ENCODE data around the gene ZNF436. TPM values are rescaled to one million over a fixed set of nuclear protein-coding genes. Genes with fewer than 3 reads are reported as not detected.
"Not testable (repeated sequence)": the region's sequence is repeated elsewhere in the genome, so short reads cannot be mapped to it uniquely, and the experiment has no call there.

Gene ZNF436
- total RNA-seq, 2 donors from 2014 or later: 7.1 to 13.9 TPM

GRCh38 chr1:23376890-23377811 lies 7.5 kb upstream of the ZNF436 start:
- no peak overlapping the region for H3K4me3 ChIP-seq
- H3K4me1 ChIP-seq: no peaks in the 10 kb centered on the region
- H3K9ac ChIP-seq (ENCODE audit: low read depth in 2 of 2, low read length in 2 of 2): peak overlapping the region in 1 of 2 donors; percentile 26
- no peak for DNase-seq
- no peaks in the 10 kb centered on the region for H3K27me3 ChIP-seq
- no peaks in the 10 kb centered on the region for H3K9me3 ChIP-seq
- peak overlapping the region; percentile 47 for H3K27ac ChIP-seq
- TF ChIP-seq CTCF (IDR thresholded peaks at IDR 0.05): no peak
- H3K36me3 ChIP-seq: no peaks in the 10 kb centered on the region
- intact Hi-C loops (cut with DNase I): no loop called here

- H3K27me3 ChIP-seq; H3K9ac ChIP-seq (ENCODE audit: low read depth in 2 of 2, low read length in 2 of 2); H3K9me3 ChIP-seq; H3K36me3 ChIP-seq; DNase-seq; H3K27ac ChIP-seq; intact Hi-C loops (cut with DNase I); H3K4me3 ChIP-seq: not testable (repeated sequence)
- peaks cover 11% of the 10 kb centered on the region for H3K4me1 ChIP-seq
Measured at GRCh38 chr1:23374079-23374735, 4.6 kb upstream of the ZNF436 start.

GRCh38 chr1:23371987-23372880 lies 2.6 kb upstream of the ZNF436 start:
- Histone ChIP-seq H3K27me3 (no peaks in the 10 kb centered on the region), H3K36me3 (no peaks in the 10 kb centered on the region), H3K9me3 (no peaks in the 10 kb centered on the region), H3K4me3 (no peak overlapping the region), H3K4me1 (peaks cover 12% of the 10 kb centered on the region), H3K27ac (no peak overlapping the region), H3K9ac (ENCODE audit: low read depth in 2 of 2, low read length in 2 of 2) (no peak overlapping the region)
- DNase-seq: no peak
- intact Hi-C loops (cut with DNase I): no loop called here
- no peak for TF ChIP-seq CTCF (IDR thresholded peaks at IDR 0.05)

- Histone ChIP-seq H3K27me3 (no peaks in the 10 kb centered on the region), H3K4me3 (no peak overlapping the region), H3K4me1 (peaks cover 17% of the 10 kb centered on the region), H3K36me3 (no peaks in the 10 kb centered on the region), H3K27ac (peak overlapping the region; percentile 93), H3K9me3 (no peaks in the 10 kb centered on the region), H3K9ac (ENCODE audit: low read depth in 2 of 2, low read length in 2 of 2) (peak overlapping the region; percentile 32 to 96)
- intact Hi-C loops (cut with DNase I): no loop called here
- no peak for DNase-seq
- TF ChIP-seq CTCF (IDR thresholded peaks at IDR 0.05): no peak
Measured at GRCh38 chr1:23370709-23371584, 1.3 kb upstream of the ZNF436 start.

GRCh38 chr1:23370330-23370708 lies 683 bp upstream of the ZNF436 start:
- Histone ChIP-seq H3K4me1 (peaks cover 17% of the 10 kb centered on the region), H3K4me3 (no peak overlapping the region), H3K27me3 (no peaks in the 10 kb centered on the region), H3K36me3 (no peaks in the 10 kb centered on the region), H3K9ac (ENCODE audit: low read depth in 2 of 2, low read length in 2 of 2) (peak overlapping the region in 1 of 2 donors; percentile 96), H3K9me3 (no peaks in the 10 kb centered on the region), H3K27ac (peak overlapping the region; percentile 93)
- TF ChIP-seq CTCF (IDR thresholded peaks at IDR 0.05): no peak
- no peak for DNase-seq
- intact Hi-C loops (cut with DNase I): no loop called here

All from colonic mucosa (tissue), 4 donors.